A673 (cell line): ENCODE measurements around the gene IRS1.

Experiments
- CTCF ChIP-seq: fragments of 300-800, 200-600 bp; sonication (generic); conservative IDR thresholded peaks from 2 replicates; pipeline ENCODE4 v1.5.1; 2017; ENCODE audit warnings: low read depth, mild to moderate bottlenecking, antibody characterized with exemption, low read length, moderate library complexity, mixed read lengths
- EZH2 ChIP-seq: fragments of 200-600 bp; sonication (generic); IDR thresholded peaks from 2 replicates; pipeline ENCODE4 v1.6.1; 2017; ENCODE audit warnings: borderline replicate concordance, low read depth, mild to moderate bottlenecking, mixed read lengths, antibody characterized with exemption, low read length; ENCODE audit not compliant: poor library complexity, severe bottlenecking

GRCh38 chr2:226771067-226771466 lies 28.6 kb downstream of the IRS1 start:
- TF ChIP-seq CTCF: no peak
- TF ChIP-seq EZH2: no peak
